Renal pelvis (tissue), 12 donors: ENCODE results near the gene FYN. TPM values are rescaled to one million over a fixed set of nuclear protein-coding genes. Genes with fewer than 3 reads are reported as not detected.
"Not testable (repeated sequence)": the region's sequence is repeated elsewhere in the genome, so short reads cannot be mapped to it uniquely, and the experiment has no call there.

Source experiments
- DNase-seq: peaks from one replicate; pipeline ENCODE4 v3.0.0-alpha.2; 2013
- long read RNA-seq, 16 experiments: transcript quantifications; one replicate each; lab custom pipeline, GENCODE V29; 2026
- polyA plus RNA-seq, 3 donors: library from polyadenylated mRNA; unstranded; fragments of 120-200 nt; gene quantifications; one replicate each; pipeline ENCODE4 v1.2.1, GENCODE V29; 2013; ENCODE audit not compliant: insufficient read length in 3 of 3

The FYN gene
- 100 to 1,000 TPM; 149 to 171 (median 159) TPM for polyA plus RNA-seq
- long read RNA-seq, donor 1, transcript FYN-202 (14 exons, 3,628 nt): major isoform, 9 of 34 reads
- long read RNA-seq, donor 1, transcript FYN-209 (5 exons, 799 nt): minor isoform, 5 of 34 reads
- long read RNA-seq, donor 1, partial matches to known transcripts: 10 of 34 reads
- long read RNA-seq, donor 1, other reads (novel, unspliced or antisense): 6 of 34 reads
- long read RNA-seq, donor 2, transcript FYN-202 (14 exons, 3,628 nt): major isoform, 11 of 19 reads
- long read RNA-seq, donor 2, partial matches to known transcripts: 8 of 19 reads
- long read RNA-seq, donor 2, other reads (novel, unspliced or antisense): 0 of 19 reads
- long read RNA-seq, donor 3, transcript FYN-202 (14 exons, 3,628 nt): major isoform, 5 of 22 reads
- long read RNA-seq, donor 3, partial matches to known transcripts: 13 of 22 reads
- long read RNA-seq, donor 3, other reads (novel, unspliced or antisense): 0 of 22 reads
- long read RNA-seq, donor 4, transcript FYN-202 (14 exons, 3,628 nt): major isoform, 11 of 29 reads
- long read RNA-seq, donor 4, partial matches to known transcripts: 13 of 29 reads
- long read RNA-seq, donor 4, other reads (novel, unspliced or antisense): 0 of 29 reads
- long read RNA-seq, donor 5, partial matches to known transcripts: 8 of 11 reads
- long read RNA-seq, donor 5, other reads (novel, unspliced or antisense): 0 of 11 reads
- long read RNA-seq, donor 6, transcript FYN-202 (14 exons, 3,628 nt): major isoform, 10 of 26 reads
- long read RNA-seq, donor 6, partial matches to known transcripts: 11 of 26 reads
- long read RNA-seq, donor 6, other reads (novel, unspliced or antisense): 0 of 26 reads
- long read RNA-seq, donor 7, transcript FYN-202 (14 exons, 3,628 nt): major isoform, 7 of 51 reads
- long read RNA-seq, donor 7, partial matches to known transcripts: 35 of 51 reads
- long read RNA-seq, donor 7, other reads (novel, unspliced or antisense): 5 of 51 reads
- long read RNA-seq, donor 8, transcript FYN-202 (14 exons, 3,628 nt): major isoform, 5 of 8 reads
- long read RNA-seq, donor 8, partial matches to known transcripts: 0 of 8 reads
- long read RNA-seq, donor 8, other reads (novel, unspliced or antisense): 0 of 8 reads
- long read RNA-seq, donor 9, transcript FYN-202 (14 exons, 3,628 nt): major isoform, 13 of 51 reads
- long read RNA-seq, donor 9, partial matches to known transcripts: 36 of 51 reads
- long read RNA-seq, donor 9, other reads (novel, unspliced or antisense): 0 of 51 reads
- long read RNA-seq, donor 10, transcript FYN-202 (14 exons, 3,628 nt): major isoform, 8 of 30 reads
- long read RNA-seq, donor 10, partial matches to known transcripts: 18 of 30 reads
- long read RNA-seq, donor 10, other reads (novel, unspliced or antisense): 0 of 30 reads
- long read RNA-seq, donor 11, partial matches to known transcripts: 28 of 33 reads
- long read RNA-seq, donor 11, other reads (novel, unspliced or antisense): 0 of 33 reads
- long read RNA-seq, donor 12, transcript FYN-202 (14 exons, 3,628 nt): major isoform, 14 of 35 reads
- long read RNA-seq, donor 12, partial matches to known transcripts: 19 of 35 reads
- long read RNA-seq, donor 12, other reads (novel, unspliced or antisense): 0 of 35 reads
- long read RNA-seq, donor 13, partial matches to known transcripts: 20 of 25 reads
- long read RNA-seq, donor 13, other reads (novel, unspliced or antisense): 0 of 25 reads
- long read RNA-seq, donor 14, transcript FYN-202 (14 exons, 3,628 nt): major isoform, 15 of 86 reads
- long read RNA-seq, donor 14, partial matches to known transcripts: 64 of 86 reads
- long read RNA-seq, donor 14, other reads (novel, unspliced or antisense): 0 of 86 reads
- long read RNA-seq, donor 15, transcript FYN-202 (14 exons, 3,628 nt): major isoform, 9 of 13 reads
- long read RNA-seq, donor 15, partial matches to known transcripts: 0 of 13 reads
- long read RNA-seq, donor 15, other reads (novel, unspliced or antisense): 0 of 13 reads
- long read RNA-seq, donor 16, transcript FYN-202 (14 exons, 3,628 nt): major isoform, 10 of 45 reads
- long read RNA-seq, donor 16, partial matches to known transcripts: 30 of 45 reads
- long read RNA-seq, donor 16, other reads (novel, unspliced or antisense): 0 of 45 reads

GRCh38 chr6:111873178-111874024 is at the start of gene FYN:
Gene FYN (minus strand): TSS chr6:111873452. CDS start chr6:111720051, 153,401 bp downstream.
- peak; percentile 99 for DNase-seq

DNA sequence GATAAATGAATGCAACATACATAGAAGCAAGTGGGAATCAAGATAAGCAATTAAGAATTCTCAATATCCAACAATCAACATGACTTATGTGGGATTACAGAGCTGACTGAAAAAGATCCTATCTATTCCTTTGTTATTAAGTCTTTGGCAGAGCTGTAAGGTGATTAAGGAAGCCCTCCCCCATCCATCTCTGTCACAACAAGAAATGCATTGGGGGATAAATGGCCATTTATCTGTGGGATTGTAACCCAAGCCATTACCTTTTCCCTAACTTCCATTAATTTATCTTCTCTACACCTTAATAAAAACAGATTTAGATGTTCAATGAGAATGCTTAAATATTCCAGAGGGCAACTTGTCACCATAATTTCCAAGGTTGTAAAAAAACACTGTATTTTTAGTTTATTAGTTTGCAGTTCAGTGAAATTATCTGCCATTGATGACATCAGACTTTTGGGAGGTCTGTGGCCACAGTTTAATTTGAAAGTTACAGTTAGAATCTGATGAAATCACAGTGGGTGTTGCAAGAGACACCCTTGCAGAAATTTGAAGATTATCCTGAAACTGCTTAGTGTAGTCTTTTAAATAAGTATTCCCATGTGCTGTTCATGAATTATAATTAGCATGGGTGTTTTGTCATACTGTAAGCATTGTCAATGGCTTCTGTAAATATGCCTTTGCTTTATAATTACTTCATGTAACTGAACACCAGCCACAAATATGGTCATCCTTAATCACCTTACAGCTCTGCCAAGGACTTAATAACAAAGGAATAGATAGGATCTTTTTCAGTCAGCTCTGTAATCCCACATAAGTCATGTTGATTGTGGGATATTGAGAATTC is 49.4 kb upstream of the FYN start:
- DNase-seq: no peak

GRCh38 chr6:111921103-111921502 is 47.9 kb upstream of the FYN start:
- no peak for DNase-seq

GRCh38 chr6:111920578-111920977 is 47.3 kb upstream of the FYN start:
- DNase-seq: no peak

DNA sequence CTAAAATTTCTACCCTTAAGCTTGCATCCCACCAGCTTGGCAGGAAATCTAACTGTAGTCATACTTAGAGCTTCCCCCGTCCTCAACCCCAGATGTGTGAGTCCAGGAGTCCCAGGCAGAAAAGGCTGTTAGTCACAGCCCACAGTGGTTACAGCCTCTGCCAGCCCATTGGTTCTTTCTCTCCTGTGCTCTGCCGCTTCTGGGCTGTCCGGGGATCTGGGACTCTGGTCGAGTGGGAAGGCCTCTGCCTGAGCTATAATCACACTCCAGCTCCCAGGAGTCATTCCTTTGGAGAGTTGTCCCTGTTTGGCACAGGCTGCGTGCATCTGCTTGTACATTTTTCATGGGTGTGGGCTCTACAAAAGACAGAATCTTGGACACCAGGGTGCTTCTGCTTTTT is 45.6 kb upstream of the FYN start:
- DNase-seq: no peak

GRCh38 chr6:111916747-111917146 is 43.5 kb upstream of the FYN start:
- DNase-seq: no peak

DNA sequence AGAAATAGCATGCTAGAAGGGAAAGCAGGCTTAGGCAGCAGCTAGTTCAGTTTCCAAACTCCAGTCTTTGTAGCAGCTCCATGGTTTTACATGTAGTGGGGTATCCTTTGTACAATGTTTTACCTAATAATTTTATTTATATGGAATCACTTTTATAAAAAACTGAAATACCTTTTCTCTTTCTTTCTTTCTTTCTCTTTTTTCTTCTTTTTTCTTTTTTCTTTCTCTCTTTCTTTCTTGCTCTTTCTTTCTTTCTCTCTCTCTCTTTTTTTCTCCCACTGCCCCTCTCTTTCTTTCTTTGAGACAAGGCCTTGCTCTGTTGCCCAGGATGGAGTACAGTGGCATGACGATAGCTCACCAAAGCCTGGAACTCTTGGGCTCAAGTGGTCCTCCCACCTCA is 41.4 kb upstream of the FYN start:
- DNase-seq: no peak

DNA sequence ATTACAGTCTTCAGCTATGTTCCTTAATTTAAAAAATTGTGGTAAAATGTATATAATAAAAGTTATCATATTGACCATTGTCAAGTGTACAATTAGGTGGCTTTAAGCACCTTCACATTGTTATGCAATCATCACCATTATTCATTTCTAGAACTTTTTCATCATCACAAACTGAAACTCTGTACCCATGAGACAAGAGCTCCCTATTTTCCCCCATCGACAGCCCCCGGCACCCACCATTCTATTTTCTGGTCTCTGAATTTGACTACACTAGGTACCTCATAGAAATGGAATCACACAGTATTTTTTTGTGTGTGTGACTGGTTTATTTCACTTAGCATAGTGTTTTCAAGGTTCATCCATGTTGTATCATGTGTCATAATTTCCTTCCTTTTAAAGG is 39.7 kb upstream of the FYN start:
- no peak for DNase-seq

- no peak for DNase-seq
These were observed 38.2 kb upstream of the FYN start for GRCh38 chr6:111911428-111911827.

GRCh38 chr6:111909238-111909637 is 36.0 kb upstream of the FYN start:
- no peak for DNase-seq

DNA sequence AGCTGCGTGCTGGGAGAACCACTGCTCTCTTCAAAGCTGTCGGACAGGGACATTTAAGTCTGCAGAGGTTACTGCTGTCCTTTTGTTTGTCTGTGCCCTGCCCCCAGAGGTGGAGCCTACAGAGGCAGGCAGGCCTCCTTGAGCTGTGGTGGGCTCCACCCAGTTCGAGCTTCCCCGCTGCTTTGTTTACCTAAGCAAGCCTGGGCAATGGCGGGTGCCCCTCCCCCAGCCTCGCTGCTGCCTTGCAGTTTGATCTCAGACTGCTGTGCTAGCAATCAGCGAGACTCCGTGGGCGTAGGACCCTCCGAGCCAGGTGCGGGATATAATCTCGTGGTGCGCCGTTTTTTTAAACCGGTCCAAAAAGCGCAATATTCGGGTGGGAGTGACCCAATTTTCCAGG is 35.1 kb upstream of the FYN start:
- not testable (repeated sequence) for DNase-seq

- no peak for DNase-seq
These were observed 27.5 kb upstream of the FYN start for GRCh38 chr6:111900735-111901134.

GRCh38 chr6:111899531-111899930 is 26.3 kb upstream of the FYN start:
- DNase-seq: no peak

DNA sequence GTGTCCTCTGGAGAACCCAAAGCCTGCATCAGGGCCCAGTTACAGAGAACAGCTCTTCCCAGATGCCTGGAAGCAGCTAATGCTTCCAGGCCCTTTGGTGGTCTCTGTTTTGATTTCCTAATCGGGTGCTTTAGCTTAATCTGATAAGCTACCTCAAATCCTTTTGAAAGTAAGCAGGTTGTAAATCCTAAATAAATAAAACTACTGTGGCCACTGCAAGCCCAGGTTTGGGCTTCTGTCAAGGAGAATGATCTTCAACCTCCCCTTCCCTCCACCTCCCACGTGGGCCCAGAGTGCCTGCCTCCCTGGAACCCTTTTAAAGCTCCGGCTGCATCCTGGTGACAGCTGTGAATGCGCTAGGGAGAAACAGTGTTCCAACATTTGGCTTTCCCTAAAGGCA is 25.2 kb upstream of the FYN start:
- no peak for DNase-seq

GRCh38 chr6:111894951-111895350 is 21.7 kb upstream of the FYN start:
- DNase-seq: no peak

DNA sequence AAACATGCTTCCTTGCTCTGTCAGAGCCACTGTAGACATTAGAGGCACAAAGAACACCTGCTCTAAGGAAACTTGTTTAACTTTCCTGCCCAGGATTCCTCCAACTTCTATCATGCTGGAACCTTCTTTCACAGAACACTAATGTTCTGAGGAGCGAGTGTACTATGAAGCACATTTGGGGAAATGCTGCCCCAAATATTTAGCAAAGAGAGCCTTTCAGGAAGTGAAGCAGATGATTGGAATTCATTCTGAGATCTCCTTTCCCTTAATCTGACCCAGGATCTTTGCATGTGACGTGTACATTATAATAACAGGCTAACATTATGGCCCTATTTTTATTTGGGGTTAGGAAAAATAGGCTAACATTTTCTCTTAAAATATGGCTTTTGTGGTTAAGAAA is 21.0 kb upstream of the FYN start:
- no peak for DNase-seq

DNA sequence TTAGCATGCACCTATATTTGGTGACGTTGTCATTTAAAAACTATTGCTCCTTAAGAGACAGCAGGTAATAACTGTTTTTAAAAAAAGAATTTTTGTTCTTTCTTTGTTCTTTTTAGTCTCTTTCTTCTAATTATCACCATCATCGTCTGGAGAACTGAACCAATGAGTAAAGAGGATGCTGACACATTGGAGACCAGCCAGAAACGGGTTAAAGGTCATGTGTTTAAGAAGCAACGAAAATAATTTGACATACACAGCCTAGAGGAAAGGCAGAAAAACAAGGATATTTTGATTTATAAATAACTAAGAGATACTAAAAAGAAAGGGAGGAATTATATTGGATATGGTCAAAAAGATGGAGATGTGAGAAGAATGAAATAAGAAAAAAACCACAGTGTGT is 19.2 kb upstream of the FYN start:
- no peak for DNase-seq

GRCh38 chr6:111890988-111891387 is 17.7 kb upstream of the FYN start:
- DNase-seq: no peak
